Motor neuron (in vitro differentiated cells): Measurements from ENCODE around the gene PTPRT. TPM values are rescaled to one million over a fixed set of nuclear protein-coding genes. Genes with fewer than 3 reads are reported as not detected.

Experiments used
- ATAC-seq, 8 experiments: fragments of 200-7000 bp; cut with Tn5 transposase; replicated peaks in 6 of 8; 2 replicates each; pipeline ENCODE4 v1.8.0; 2021; ENCODE audit warnings: mild to moderate bottlenecking in 8 of 8, moderate library complexity in 8 of 8
- H3K27ac ChIP-seq, 2 donors: fragments of 250-450 bp; sonication (Bioruptor Pico); 2 replicates each; pipeline ENCODE4 v1.9.0; 2021; ENCODE audit warnings: antibody characterized with exemption in 2 of 2, mild to moderate bottlenecking in 2 of 2, moderate library complexity in 1 of 2
- H3K4me1 ChIP-seq, 2 donors: fragments of 250-450 bp; sonication (Bioruptor Pico); replicated peaks in 1 of 2; 2 replicates each; pipeline ENCODE4 v1.6.1; 2021; ENCODE audit warnings: antibody characterized with exemption in 2 of 2, mild to moderate bottlenecking in 2 of 2, moderate library complexity in 1 of 2
- H3K4me3 ChIP-seq, 5 donors: fragments of 250-450 bp; sonication (Bioruptor Pico); 2 replicates each; pipeline ENCODE4 v1.9.0; 2021; ENCODE audit warnings: antibody characterized with exemption in 5 of 5, mild to moderate bottlenecking in 5 of 5, moderate library complexity in 4 of 5
- WGBS, 10 experiments: fragments of 450-650 bp; shearing (Covaris generic); methylation state at CpG; one replicate each; pipeline ENCODE4 v1.0.0; 2022; 5-methylcytosine and 5-hydroxymethylcytosine counted together
- in situ Hi-C, 9 experiments: fragments of 400-800 bp; cut with MboI; loops; one replicate each; pipeline ENCODE4 v1.15.0; 2021; ENCODE audit warnings: low sequenced_read_pairs in 9 of 9, low pct_unique_long_range_greater_than_20kb in 2 of 9; ENCODE audit not compliant: unreplicated experiment in 9 of 9
- total RNA-seq, 8 experiments: library from RNA; unstranded; fragments of 300-600 nt; gene quantifications; 2 replicates each; pipeline versions ENCODE4 v1.2.3 to v1.2.4, GENCODE V29; 2022

Gene PTPRT
- total RNA-seq, 8 experiments from 2014 or later = 0.05 to 1.0 (median 0.32) TPM; not detected in 1

- no peak overlapping the region for H3K27ac ChIP-seq
- WGBS, 10 experiments = 40 to 87% (median 71%) methylated on average over 1 to 7 of the region's 7 CpGs; no CpG with 5 or more reads in 3 of the 10 experiments
- no peak overlapping the region for H3K4me3 ChIP-seq
- no peaks in the 10 kb centered on the region for H3K4me1 ChIP-seq
- in situ Hi-C loops = no loop called here
- no peak for ATAC-seq
Measured at GRCh38 chr20:42475773-42476172, 713.9 kb downstream of the PTPRT start.

- 34 to 100% (median 86%) methylated on average over 1 to 5 of the region's 6 CpGs; no CpG with 5 or more reads in 5 of the 10 experiments for WGBS, 10 experiments
- H3K4me1 ChIP-seq = no peaks in the 10 kb centered on the region
- H3K27ac ChIP-seq = no peak overlapping the region
- no peak overlapping the region for H3K4me3 ChIP-seq
- in situ Hi-C loops = no loop called here
- no peak for ATAC-seq
Measured at GRCh38 chr20:42474646-42475045, 715.1 kb downstream of the PTPRT start.

- WGBS, 10 experiments = 19 to 90% (median 66%) methylated on average over 1 to 14 of the region's 19 CpGs; no CpG with 5 or more reads in 1 of the 10 experiments
- no peak for ATAC-seq
- in situ Hi-C loops = no loop called here
- no peaks in the 10 kb centered on the region for H3K4me1 ChIP-seq
- no peak overlapping the region for H3K27ac ChIP-seq
- H3K4me3 ChIP-seq = no peak overlapping the region
Measured at GRCh38 chr20:42472198-42472597, 717.5 kb downstream of the PTPRT start.

- Histone ChIP-seq H3K4me3 (no peak overlapping the region), H3K4me1 (no peaks in the 10 kb centered on the region), H3K27ac (no peak overlapping the region)
- 0 to 95% (median 58%) methylated on average over 2 of the region's 2 CpGs; no CpG with 5 or more reads in 2 of the 10 experiments for WGBS, 10 experiments
- no peak for ATAC-seq
- in situ Hi-C loops = no loop called here
Measured at GRCh38 chr20:42461965-42462593, 727.6 kb downstream of the PTPRT start.

DNA sequence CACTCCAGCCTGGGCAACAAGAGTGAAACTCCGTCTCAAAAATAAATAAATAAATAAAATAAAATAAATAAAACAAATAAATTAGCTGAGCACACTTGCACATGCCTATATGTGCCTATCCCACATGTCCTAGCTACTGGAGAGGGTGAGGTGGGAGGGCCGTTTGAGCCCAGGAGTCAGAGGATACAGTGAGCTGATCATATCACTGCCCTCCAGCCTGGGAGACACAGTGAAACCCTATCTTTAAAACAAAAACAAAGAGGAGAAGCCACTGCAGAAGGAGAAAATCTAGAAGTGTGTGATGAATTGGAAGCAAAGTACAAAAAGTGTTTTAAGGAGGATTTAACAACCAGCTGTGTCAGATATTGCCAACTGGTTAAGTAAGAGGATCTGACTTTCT, 728.4 kb downstream of the PTPRT start:
- 0 to 100% (median 71%) methylated on average over 1 to 2 of the region's 2 CpGs; no CpG with 5 or more reads in 3 of the 10 experiments for WGBS, 10 experiments
- ATAC-seq = no peak
- no peak overlapping the region for H3K4me3 ChIP-seq
- no peaks in the 10 kb centered on the region for H3K4me1 ChIP-seq
- H3K27ac ChIP-seq = no peak overlapping the region
- in situ Hi-C loops = no loop called here

GRCh38 chr20:42447270-42447669, 742.4 kb downstream of the PTPRT start:
- Histone ChIP-seq H3K4me3 (no peak overlapping the region), H3K27ac (no peak overlapping the region), H3K4me1 (peaks cover 7 to 11% of the 10 kb centered on the region in 2 donors)
- no peak for ATAC-seq
- 0 to 83% (median 52%) methylated on average over 1 to 2 of the region's 2 CpGs; no CpG with 5 or more reads in 1 of the 10 experiments for WGBS, 10 experiments
- in situ Hi-C loops = no loop called here

DNA sequence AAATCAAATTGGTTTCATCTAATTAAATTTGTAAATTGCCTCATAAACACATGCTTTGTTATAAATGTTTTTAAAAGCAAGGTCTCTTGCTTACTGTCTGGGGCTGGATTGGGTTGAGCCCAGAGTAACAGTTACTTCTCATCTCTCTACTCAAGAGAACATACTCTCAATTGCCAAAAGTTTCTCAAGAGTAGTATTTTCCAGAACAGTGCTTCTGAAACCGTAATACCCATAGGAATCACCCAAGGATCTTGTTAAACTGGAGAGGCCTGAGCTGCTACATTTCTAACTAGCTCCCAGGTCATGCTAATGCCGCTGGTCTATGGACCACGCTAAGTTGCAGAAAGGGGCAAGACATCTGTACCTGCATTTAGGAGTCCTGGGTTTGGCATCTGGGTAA, 744.9 kb downstream of the PTPRT start:
- no peak overlapping the region for H3K27ac ChIP-seq
- ATAC-seq = no peak

DNA sequence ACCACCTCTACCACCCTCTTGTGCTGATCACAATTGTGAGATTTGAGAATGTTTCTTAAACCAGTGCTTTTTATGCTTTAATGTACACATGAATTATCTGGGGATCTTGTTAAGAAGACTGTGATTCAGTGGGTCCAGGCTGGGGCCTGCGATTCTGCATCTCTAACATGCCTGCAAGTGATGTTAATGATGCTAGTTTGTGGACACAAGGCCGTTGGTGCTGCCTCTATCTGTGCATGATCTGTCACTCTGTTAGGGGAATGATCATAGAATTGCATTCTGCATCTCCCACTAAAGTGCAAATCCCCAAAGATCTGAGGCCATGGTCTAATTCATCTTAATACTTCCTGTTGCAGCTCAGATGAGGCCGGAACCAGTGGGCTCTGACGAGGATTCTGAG, 746.5 kb downstream of the PTPRT start:
- in situ Hi-C loops = no loop called here
- peak in 4 of 8 experiments; percentile 10 to 69 (median 30) for ATAC-seq
- H3K4me1 ChIP-seq = peaks cover 10 to 18% of the 10 kb centered on the region in 2 donors
- no peak overlapping the region for H3K27ac ChIP-seq
- 0 to 64% (median 17%) methylated on average over 1 to 4 of the region's 4 CpGs; no CpG with 5 or more reads in 5 of the 10 experiments for WGBS, 10 experiments
- no peak overlapping the region for H3K4me3 ChIP-seq

More for the DNA sequence above, 744.9 kb downstream of the PTPRT start:
- in situ Hi-C loops = no loop called here
- WGBS, 10 experiments = 6 to 94% (median 28%) methylated on average over 1 to 3 of the region's 3 CpGs
- peaks cover 10 to 18% of the 10 kb centered on the region in 2 donors for H3K4me1 ChIP-seq
- H3K4me3 ChIP-seq = no peak overlapping the region

DNA sequence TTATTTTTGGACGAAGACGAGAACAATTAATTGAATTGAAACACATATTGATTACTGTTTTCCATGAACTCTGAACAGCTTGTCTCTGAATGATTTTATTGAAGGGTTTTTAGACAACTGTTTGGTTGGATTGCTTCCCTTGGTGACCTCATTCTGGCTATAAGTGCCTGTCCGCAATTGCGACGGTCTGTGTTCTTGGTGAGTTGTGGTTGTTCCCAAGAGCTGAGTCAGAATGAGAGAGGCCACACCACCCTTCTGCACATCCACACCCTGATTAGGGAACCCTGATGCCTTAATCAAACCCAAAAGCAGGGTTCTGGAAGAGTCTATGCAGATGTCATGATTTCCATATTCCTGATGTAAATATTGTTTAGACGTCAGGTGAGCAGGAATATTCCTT, 747.0 kb downstream of the PTPRT start:
- 0 to 76% (median 53%) methylated on average over 1 to 6 of the region's 6 CpGs; no CpG with 5 or more reads in 2 of the 10 experiments for WGBS, 10 experiments
- in situ Hi-C loops = no loop called here
- peaks cover 10 to 18% of the 10 kb centered on the region in 2 donors for H3K4me1 ChIP-seq
- no peak overlapping the region for H3K4me3 ChIP-seq
- no peak overlapping the region for H3K27ac ChIP-seq
- peak in 5 of 8 experiments; percentile 28 to 91 (median 74) for ATAC-seq

DNA sequence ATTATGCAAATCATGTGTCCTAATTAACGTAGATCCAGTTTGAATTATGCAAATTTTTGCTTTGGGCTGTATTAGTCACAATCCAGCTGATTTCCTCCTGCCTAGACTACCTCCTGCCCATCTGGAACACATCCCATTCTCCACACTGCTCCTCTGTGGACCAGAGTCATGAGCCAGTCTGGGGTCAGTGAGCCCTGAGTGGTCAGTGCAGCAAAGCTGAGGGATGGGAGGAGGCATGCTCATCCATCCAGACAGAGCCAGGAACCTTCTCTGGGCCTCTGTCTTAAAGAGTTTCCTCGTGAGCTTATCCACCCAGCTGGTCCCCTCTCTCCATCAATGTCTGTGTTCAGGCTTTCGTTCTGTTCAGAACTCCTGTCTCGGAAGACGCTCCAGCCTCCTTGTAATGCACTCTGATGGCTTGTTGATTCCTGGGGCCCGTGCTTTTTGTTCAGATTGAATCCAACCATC, 747.8 kb downstream of the PTPRT start:
- in situ Hi-C loops = no loop called here
- H3K4me3 ChIP-seq = no peak overlapping the region
- H3K4me1 ChIP-seq = peaks cover 10 to 18% of the 10 kb centered on the region in 2 donors
- 17 to 42% (median 29%) methylated on average over 1 to 6 of the region's 6 CpGs; no CpG with 5 or more reads in 4 of the 10 experiments for WGBS, 10 experiments
- ATAC-seq = peak in 6 of 8 experiments; percentile 43 to 88 (median 69)
- no peak overlapping the region for H3K27ac ChIP-seq

DNA sequence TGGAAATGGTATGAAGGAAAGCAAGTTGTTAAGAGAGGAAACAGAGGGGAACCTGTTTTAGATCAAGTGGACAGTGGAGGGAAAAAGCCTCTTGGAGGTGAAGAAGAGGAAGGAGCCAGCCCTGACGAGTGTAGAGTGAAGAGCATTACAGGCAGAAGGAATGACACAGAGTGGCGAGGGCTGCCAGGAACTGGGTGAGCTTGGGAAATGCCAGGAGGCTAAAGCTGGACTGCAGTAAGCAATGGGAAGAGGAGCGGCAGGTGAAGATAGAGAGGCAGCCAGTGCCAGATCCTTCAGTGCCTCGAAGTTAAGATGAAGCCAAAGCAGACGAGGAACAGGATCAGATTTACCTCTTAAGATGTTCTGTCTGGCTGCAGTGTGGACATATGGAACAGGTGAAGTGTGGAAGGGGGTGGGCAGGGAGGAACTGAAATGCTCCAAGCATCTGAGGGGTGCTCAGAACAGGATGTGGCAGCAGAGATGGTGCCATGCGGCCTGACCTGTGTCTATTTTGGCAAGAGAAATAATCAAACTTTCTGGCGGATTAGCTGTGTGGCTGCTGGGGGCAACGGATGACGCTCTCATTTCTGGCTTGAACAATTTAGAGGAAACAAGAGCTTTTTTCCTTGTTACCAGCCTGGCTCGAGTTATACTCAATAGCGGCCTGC, 748.4 kb downstream of the PTPRT start:
- 30 to 100% (median 50%) methylated on average over 1 to 10 of the region's 11 CpGs; no CpG with 5 or more reads in 1 of the 10 experiments for WGBS, 10 experiments
- ATAC-seq = peak in 1 of 8 experiments; percentile 21

DNA sequence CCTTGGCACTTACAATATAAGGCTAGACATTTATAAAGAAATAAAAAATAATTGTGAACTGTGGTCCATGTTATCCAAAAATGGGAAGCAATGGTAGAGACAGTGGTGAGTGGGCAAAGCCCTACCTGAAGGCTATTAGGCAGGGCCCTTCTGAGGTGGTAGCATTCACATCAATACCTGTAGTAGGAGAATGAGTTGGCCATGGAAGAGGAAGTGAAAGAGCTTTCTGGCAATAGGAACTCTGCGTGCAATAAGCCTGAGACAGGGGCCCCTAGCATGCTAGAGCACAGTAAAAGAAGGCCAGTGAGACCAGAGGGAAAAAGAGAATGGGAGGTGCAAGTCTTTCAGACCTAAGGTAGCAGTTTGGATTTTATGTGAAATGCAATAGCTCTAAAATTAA, 754.5 kb downstream of the PTPRT start:
- in situ Hi-C loops = no loop called here
- ATAC-seq = no peak
- 0 to 86% (median 44%) methylated on average over 1 of the region's 1 CpG; no CpG with 5 or more reads in 5 of the 10 experiments for WGBS, 10 experiments
- no peak overlapping the region for H3K4me3 ChIP-seq
- no peak overlapping the region for H3K27ac ChIP-seq
- H3K4me1 ChIP-seq = no peaks in the 10 kb centered on the region

More for the DNA sequence above, 748.4 kb downstream of the PTPRT start:
- Histone ChIP-seq H3K27ac (no peak overlapping the region), H3K4me1 (peaks cover 10 to 18% of the 10 kb centered on the region in 2 donors), H3K4me3 (no peak overlapping the region)
- in situ Hi-C loops = no loop called here
